ENCODE data around the gene EPS8L3. TPM values are rescaled to one million over a fixed set of nuclear protein-coding genes. Genes with fewer than 3 reads are reported as not detected.

EPS8L3 gene
- total and polyA plus RNA-seq, 2 donors (not counting 3 experiments of a cell fraction or from before 2014, with no cell fraction given): not detected

DNA sequence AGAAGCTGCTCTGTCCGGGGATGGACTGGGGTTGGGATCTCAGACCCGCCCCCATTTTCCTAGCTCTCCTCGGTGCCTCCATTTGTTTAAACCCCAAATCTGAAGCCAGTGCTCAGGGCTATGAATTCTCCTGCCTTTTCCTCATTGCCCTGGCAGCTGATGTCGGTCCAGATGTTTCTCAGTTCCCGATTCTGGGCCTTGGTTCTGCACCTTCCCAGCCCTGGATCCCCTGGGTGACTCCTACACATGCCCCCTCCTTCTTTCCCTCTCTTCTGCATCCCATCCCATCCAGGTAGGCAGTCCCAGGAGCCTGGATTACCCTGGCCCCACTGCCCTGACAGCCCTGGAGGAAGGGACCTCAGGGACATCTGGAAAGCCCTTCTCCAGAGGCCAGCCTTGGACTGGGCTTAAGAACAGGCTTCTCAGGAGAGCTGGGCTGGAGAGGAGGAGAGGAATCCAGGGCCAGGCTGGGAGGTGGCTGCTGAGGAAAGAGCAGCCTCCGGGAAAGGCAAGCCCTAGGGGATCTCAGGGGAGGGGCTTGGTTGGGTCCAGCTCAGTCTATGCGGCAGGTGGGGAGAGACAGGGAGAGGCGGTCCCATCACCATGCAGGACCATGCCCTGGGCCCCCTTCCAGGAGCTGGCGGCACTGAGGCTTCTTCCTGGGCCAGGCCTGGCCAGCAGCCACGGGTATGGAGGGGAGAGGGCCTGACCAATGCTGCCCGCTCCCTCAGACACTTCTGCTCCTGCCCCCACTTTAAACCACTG, 6.8 kb upstream of the EPS8L3 start:
- Histone ChIP-seq H3K4me2 (ENCODE audit: insufficient read depth, low read length) (no peak overlapping the region), H3K79me2 (ENCODE audit: control insufficient read depth, insufficient read depth, low read length) (no peaks in the 10 kb centered on the region), H3K9me1 (replicated peaks; ENCODE audit: control insufficient read depth, extremely low read depth, insufficient read depth, low read length) (no peaks in the 10 kb centered on the region), H3K4me3 (replicated peaks in 1 of 3; ENCODE audit: insufficient read depth in 1 of 3, low read depth in 1 of 3, low read length in 3 of 3) (no peak overlapping the region), H4K20me1 (replicated peaks; ENCODE audit: control insufficient read depth, extremely low read depth, insufficient read depth, low read length) (no peaks in the 10 kb centered on the region), H3K4me1 (ENCODE audit: control insufficient read depth, extremely low read depth, insufficient read depth, low read length) (no peaks in the 10 kb centered on the region), H3K27me3 (ENCODE audit: control insufficient read depth in 2 of 2, insufficient read depth in 2 of 2, low read length in 2 of 2) (peaks cover 0 to under 1% of the 10 kb centered on the region in 2 experiments), H3K9ac (replicated peaks; ENCODE audit: extremely low read depth, insufficient read depth, low read length) (no peak overlapping the region), H2AFZ (ENCODE audit: low read depth, low read length) (no peak overlapping the region), H3K9me3 (replicated peaks; ENCODE audit: control insufficient read depth, insufficient read depth, low read length) (no peaks in the 10 kb centered on the region), H3K36me3 (ENCODE audit: control insufficient read depth in 2 of 2, extremely low read depth in 1 of 2, insufficient read depth in 2 of 2, low read length in 2 of 2) (no peaks in the 10 kb centered on the region), H3K27ac (ENCODE audit: insufficient read depth, low read depth, low read length) (no peak overlapping the region)
- TF ChIP-seq EZH2 (IDR thresholded peaks at IDR 0.05; ENCODE audit: borderline replicate concordance, low read depth, low read length, severe bottlenecking): no peak
- TF ChIP-seq, protein P1, sequence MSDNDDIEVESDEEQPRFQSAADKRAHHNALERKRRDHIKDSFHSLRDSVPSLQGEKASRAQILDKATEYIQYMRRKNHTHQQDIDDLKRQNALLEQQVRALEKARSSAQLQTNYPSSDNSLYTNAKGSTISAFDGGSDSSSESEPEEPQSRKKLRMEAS (IDR thresholded peaks at IDR 0.05; ENCODE audit: insufficient read depth, insufficient read length): no peak
- TF ChIP-seq GATA2 (IDR thresholded peaks at IDR 0.05; ENCODE audit: insufficient read depth, insufficient read length, low read depth, low read length): no peak
- TF ChIP-seq JUN (IDR thresholded peaks at IDR 0.05; ENCODE audit: borderline replicate concordance, insufficient read depth, insufficient read length, low read depth): no peak
- TF ChIP-seq FOS (IDR thresholded peaks at IDR 0.05; ENCODE audit: borderline replicate concordance, insufficient read depth, low read length): no peak
- TF ChIP-seq, protein P2, sequence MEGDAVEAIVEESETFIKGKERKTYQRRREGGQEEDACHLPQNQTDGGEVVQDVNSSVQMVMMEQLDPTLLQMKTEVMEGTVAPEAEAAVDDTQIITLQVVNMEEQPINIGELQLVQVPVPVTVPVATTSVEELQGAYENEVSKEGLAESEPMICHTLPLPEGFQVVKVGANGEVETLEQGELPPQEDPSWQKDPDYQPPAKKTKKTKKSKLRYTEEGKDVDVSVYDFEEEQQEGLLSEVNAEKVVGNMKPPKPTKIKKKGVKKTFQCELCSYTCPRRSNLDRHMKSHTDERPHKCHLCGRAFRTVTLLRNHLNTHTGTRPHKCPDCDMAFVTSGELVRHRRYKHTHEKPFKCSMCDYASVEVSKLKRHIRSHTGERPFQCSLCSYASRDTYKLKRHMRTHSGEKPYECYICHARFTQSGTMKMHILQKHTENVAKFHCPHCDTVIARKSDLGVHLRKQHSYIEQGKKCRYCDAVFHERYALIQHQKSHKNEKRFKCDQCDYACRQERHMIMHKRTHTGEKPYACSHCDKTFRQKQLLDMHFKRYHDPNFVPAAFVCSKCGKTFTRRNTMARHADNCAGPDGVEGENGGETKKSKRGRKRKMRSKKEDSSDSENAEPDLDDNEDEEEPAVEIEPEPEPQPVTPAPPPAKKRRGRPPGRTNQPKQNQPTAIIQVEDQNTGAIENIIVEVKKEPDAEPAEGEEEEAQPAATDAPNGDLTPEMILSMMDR (IDR thresholded peaks at IDR 0.05; ENCODE audit: extremely low read depth in 1 of 2, insufficient read depth in 1 of 2, low read depth in 1 of 2, low read length in 2 of 2): no peak
- TF ChIP-seq MYC (IDR thresholded peaks at IDR 0.05; ENCODE audit: low read depth, low read length): no peak
- TF ChIP-seq POLR2A (IDR thresholded peaks at IDR 0.05; ENCODE audit: low read depth, low read length): no peak
- no peak for TF ChIP-seq POLR2AphosphoS5 (IDR thresholded peaks at IDR 0.05; ENCODE audit: insufficient read depth, low read depth, low read length)
- POLR2A ChIA-PET: no interaction called here
- CTCF ChIA-PET: interaction anchor here (1.1 to 10.7 kb wide), 6 partner anchors 119 to 225 kb away, joined by 4 to 391 read pairs (median 15); partner anchors contain the start of gene AHCYL1
- intact Hi-C loops (cut with micrococcal nuclease): no loop called here
- dilution Hi-C loops (cut with MboI; ENCODE audit: extremely low pct_ligation_motif_present, low sequenced_read_pairs): no loop called here
- BruUV-seq (replicated peaks): no TSS peak
- DNase-seq (ENCODE audit: low read depth, low spot score) (no peak), FAIRE-seq (no peak)

Data from endothelial cell of umbilical vein (primary cell).